A549 (cell line): ENCODE measurements around the gene TICAM1. TPM values are rescaled to one million over a fixed set of nuclear protein-coding genes. Genes with fewer than 3 reads are reported as not detected.

Experiments used
- ATAC-seq, 2 experiments: fragments of 200-7000 bp in 1 of 2; fragments of >200 bp in 1 of 2; cut with Nextera tagmentation in 1 of 2; cut with Tn5 transposase in 1 of 2; 3 replicates each; pipeline versions ENCODE4 v1.8.0 to v1.9.1; 2018 to 2020; ENCODE audit warnings: mild to moderate bottlenecking in 1 of 2, moderate library complexity in 1 of 2
- CTCF ChIA-PET: fragments of 300-600 bp; sonication (Branson Sonifier 250); formaldehyde crosslinking; extraction: SDS; loops from one replicate; lab custom pipeline; 2021; ENCODE audit warnings: antibody characterized with exemption, inconsistent platforms; lab: Yijun Ruan, JAX
- POLR2A ChIA-PET: fragments of 350-600 bp; formaldehyde crosslinking; extraction: SDS; loops from one replicate; lab custom pipeline; 2021; ENCODE audit warnings: antibody characterized with exemption, inconsistent platforms; lab: Yijun Ruan, JAX
- DNase-seq, 2 experiments: peaks; one replicate each; pipeline versions ENCODE4 v3.0.0 to v3.0.0-alpha.2; 2011 to 2016; ENCODE audit warnings: low read depth in 1 of 2, low spot score in 1 of 2
- FAIRE-seq: peaks from 2 replicates; lab custom pipeline; 2011; peaks lifted over from hg19 to GRCh38; lab: Jason Lieb, UNC
- H3K27ac ChIP-seq, 2 experiments: fragments of >200 bp; sonication (Bioruptor Twin); formaldehyde crosslinking; 3 replicates each; pipeline ENCODE4 v1.5.1; 2016 to 2017
- H3K4me1 ChIP-seq: fragments of >200 bp; sonication (Bioruptor Twin); formaldehyde crosslinking; 3 replicates; pipeline ENCODE4 v1.6.1; 2016
- H3K4me2 ChIP-seq: fragments of >200 bp; sonication (Bioruptor Twin); formaldehyde crosslinking; 3 replicates; pipeline ENCODE4 v1.6.1; 2016
- H3K4me3 ChIP-seq: fragments of >200 bp; sonication (Bioruptor Twin); formaldehyde crosslinking; 3 replicates; pipeline ENCODE4 v1.5.1; 2016
- H3K9me3 ChIP-seq: fragments of >200 bp; sonication (Bioruptor Twin); formaldehyde crosslinking; 3 replicates; pipeline ENCODE4 v1.6.1; 2016
- CBX2 ChIP-seq: fragments of 200-600 bp; sonication (generic); IDR thresholded peaks from 2 replicates; pipeline ENCODE4 v1.6.1; 2016; ENCODE audit warnings: low read depth, mild to moderate bottlenecking, borderline replicate concordance
- CHD4 ChIP-seq: fragments of 200-600 bp; sonication (generic); IDR thresholded peaks from 2 replicates; pipeline ENCODE4 v1.6.1; 2016; ENCODE audit warnings: antibody characterized with exemption, mild to moderate bottlenecking, borderline replicate concordance
- EHMT2 ChIP-seq: fragments of 200-600 bp; sonication (generic); IDR thresholded peaks from 2 replicates; pipeline ENCODE4 v1.6.1; 2016; ENCODE audit warnings: antibody characterized with exemption, low read depth, mild to moderate bottlenecking, moderate library complexity
- FOSB ChIP-seq: fragments of 250-450 bp; sonication (Bioruptor Pico); IDR thresholded peaks from 2 replicates; pipeline ENCODE4 v1.5.0; 2020; ENCODE audit warnings: mild to moderate bottlenecking, moderate library complexity
- FOXS1 ChIP-seq: fragments of 250-450 bp; sonication (Bioruptor Pico); IDR thresholded peaks from 2 replicates; pipeline ENCODE4 v1.5.0; 2020; ENCODE audit warnings: mild to moderate bottlenecking, moderate library complexity
- GATA3 ChIP-seq: IDR thresholded peaks from 2 replicates; pipeline ENCODE4 v1.6.1; 2012; ENCODE audit warnings: borderline replicate concordance
- HDAC2 ChIP-seq: fragments of 200-600 bp; sonication (generic); IDR thresholded peaks from 2 replicates; pipeline ENCODE4 v1.6.1; 2016
- HES2 ChIP-seq: fragments of >200 bp; sonication (Bioruptor Twin); formaldehyde crosslinking; IDR thresholded peaks from 2 replicates; pipeline ENCODE4 v1.6.1; 2016
- JUN ChIP-seq, 2 experiments: fragments of >200 bp; sonication (Bioruptor Twin); formaldehyde crosslinking; IDR thresholded peaks; 2 replicates in 1 of 2; 3 replicates in 1 of 2; pipeline ENCODE4 v1.6.1; 2016 to 2017
- JUNB ChIP-seq: fragments of >200 bp; sonication (Bioruptor Twin); formaldehyde crosslinking; IDR thresholded peaks from 2 replicates; pipeline ENCODE4 v1.6.1; 2016
- NPAS2 ChIP-seq: fragments of 250-450 bp; sonication (Bioruptor Pico); IDR thresholded peaks from 2 replicates; pipeline ENCODE4 v1.8.0; 2022; ENCODE audit warnings: mild to moderate bottlenecking, moderate library complexity, borderline replicate concordance
- RFX5 ChIP-seq: fragments of 450-650 bp; IDR thresholded peaks from 2 replicates; pipeline ENCODE4 v1.7.1; 2014; ENCODE audit warnings: antibody characterized with exemption, mild to moderate bottlenecking, moderate library complexity
- USF2 ChIP-seq: fragments of 450-650 bp; IDR thresholded peaks from 2 replicates; pipeline ENCODE4 v1.6.1; 2014; ENCODE audit warnings: antibody characterized with exemption
- ZFP36 ChIP-seq: fragments of 450-650 bp; IDR thresholded peaks from 2 replicates; pipeline ENCODE4 v1.6.1; 2014; ENCODE audit warnings: borderline replicate concordance; ENCODE audit not compliant: partially characterized antibody
- WGBS: methylation state at CpG from one replicate; pipeline ENCODE4 v1.1.6; 2017; ENCODE audit errors: missing lambda C conversion rate; 5-methylcytosine and 5-hydroxymethylcytosine counted together
- polyA plus RNA-seq, 4 experiments: library from polyadenylated mRNA; depleted of rRNA in 3 of 4; stranded (reverse); fragments of >200 nt; fragmentation: RNase III in 1 of 4; extraction: RNeasy Plus Mini Kit Qiagen cat#74134 plus additional on column Dnase treatment in 1 of 4; gene quantifications; 2 replicates in 3 of 4; 3 replicates in 1 of 4; pipeline ENCODE4 v1.2.3, GENCODE V29; 2011 to 2017
- TF ChIP-seq, protein P1 (sequence below): fragments of 150-350 bp; IDR thresholded peaks from 2 replicates; pipeline ENCODE4 v1.6.1; 2014; ENCODE audit warnings: low read depth, mild to moderate bottlenecking, low read length
- TF ChIP-seq, protein P2 (sequence below): fragments of 250-450 bp; sonication (Bioruptor Pico); IDR thresholded peaks from 2 replicates; pipeline ENCODE4 v1.5.0; 2020; ENCODE audit warnings: low read depth, mild to moderate bottlenecking, moderate library complexity

Gene TICAM1
- polyA plus RNA-seq, 2 of the 4 experiments (the other 2 are of a cell fraction), result 0.78 to 4.0 TPM

GRCh38 chr19:4877753-4878490 lies 46.4 kb upstream of the TICAM1 start:
- FAIRE-seq (no peak), ATAC-seq (no peak; a peak in 1 of 6 replicates)
- Histone ChIP-seq H3K9me3 (no peaks in the 10 kb centered on the region), H3K4me3 (no peak overlapping the region), H3K27ac (0 out of 6 replicates have a peak overlapping the region, but pooled peaks of 1 of the 2 experiments have one; percentile 13)
- POLR2A ChIA-PET, result no interaction called here
- TF ChIP-seq, protein P1, sequence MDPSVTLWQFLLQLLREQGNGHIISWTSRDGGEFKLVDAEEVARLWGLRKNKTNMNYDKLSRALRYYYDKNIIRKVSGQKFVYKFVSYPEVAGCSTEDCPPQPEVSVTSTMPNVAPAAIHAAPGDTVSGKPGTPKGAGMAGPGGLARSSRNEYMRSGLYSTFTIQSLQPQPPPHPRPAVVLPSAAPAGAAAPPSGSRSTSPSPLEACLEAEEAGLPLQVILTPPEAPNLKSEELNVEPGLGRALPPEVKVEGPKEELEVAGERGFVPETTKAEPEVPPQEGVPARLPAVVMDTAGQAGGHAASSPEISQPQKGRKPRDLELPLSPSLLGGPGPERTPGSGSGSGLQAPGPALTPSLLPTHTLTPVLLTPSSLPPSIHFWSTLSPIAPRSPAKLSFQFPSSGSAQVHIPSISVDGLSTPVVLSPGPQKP, result no peak
- TF ChIP-seq HES2, result no peak
- TF ChIP-seq, protein P2, sequence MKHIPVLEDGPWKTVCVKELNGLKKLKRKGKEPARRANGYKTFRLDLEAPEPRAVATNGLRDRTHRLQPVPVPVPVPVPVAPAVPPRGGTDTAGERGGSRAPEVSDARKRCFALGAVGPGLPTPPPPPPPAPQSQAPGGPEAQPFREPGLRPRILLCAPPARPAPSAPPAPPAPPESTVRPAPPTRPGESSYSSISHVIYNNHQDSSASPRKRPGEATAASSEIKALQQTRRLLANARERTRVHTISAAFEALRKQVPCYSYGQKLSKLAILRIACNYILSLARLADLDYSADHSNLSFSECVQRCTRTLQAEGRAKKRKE (CRISPR knock-in tag), result no peak
- TF ChIP-seq, all 56 proteins: peak for 0
- no peak overlapping the region for H3K4me2 ChIP-seq
- CTCF ChIA-PET, result interaction anchor here (0.8 to 1.8 kb wide), 2 partner anchors 14 to 34 kb away, joined by 3 to 8 read pairs; no protein-coding TSS in a partner anchor
- DNase-seq, result no peak
- 73% methylated on average over 11 of the region's 30 CpGs for WGBS
- no peaks in the 10 kb centered on the region for H3K4me1 ChIP-seq

DNA sequence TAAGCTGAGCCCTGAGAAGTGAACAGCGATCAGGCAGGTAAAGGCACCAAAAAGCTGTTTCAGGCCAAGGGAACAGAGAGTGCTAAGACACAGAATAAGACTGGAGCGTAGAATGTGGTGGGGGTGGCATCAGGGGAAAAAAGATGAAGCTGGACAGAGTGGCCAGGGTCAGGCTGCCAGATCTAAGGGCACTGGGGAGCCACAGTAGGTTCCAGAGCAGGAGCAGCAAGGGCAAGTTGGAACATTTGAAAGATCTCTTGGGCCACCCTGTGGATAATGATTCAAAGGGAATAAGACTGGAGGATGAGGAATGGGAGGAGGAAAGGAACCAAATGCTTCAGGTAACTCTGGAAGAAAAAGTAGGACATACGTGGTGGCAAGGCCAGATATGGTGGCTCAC lies 42.4 kb upstream of the TICAM1 start:
- H3K4me3 ChIP-seq, result no peak overlapping the region
- DNase-seq, result no peak
- no peak for FAIRE-seq
- ChIA-PET POLR2A (no interaction called here), CTCF (interaction anchor here (1.2 to 10.5 kb wide), 5 partner anchors 24 to 158 kb away, joined by 4 to 170 read pairs (median 40); partner anchors contain the start of genes ARRDC5 and UHRF1)
- no peak overlapping the region for H3K27ac ChIP-seq
- H3K4me2 ChIP-seq, result no peak overlapping the region
- H3K9me3 ChIP-seq, result no peaks in the 10 kb centered on the region
- WGBS, result 90% methylated on average over 3 of the region's 3 CpGs
- TF ChIP-seq CBX2 (no peak), FOXS1 (CRISPR knock-in tag) (no peak), RFX5 (no peak), NPAS2 (CRISPR knock-in tag) (no peak), JUN (IDR thresholded peaks at IDR 0.05) (no peak), JUNB (no peak), ZFP36 (peak; percentile 87), USF2 (no peak)
- TF ChIP-seq, protein P1, result no peak
- TF ChIP-seq, all 56 proteins: peak for 1
- no peak for ATAC-seq
- peaks cover 22% of the 10 kb centered on the region for H3K4me1 ChIP-seq

- CTCF ChIA-PET, result interaction anchor here (0.7 to 10.5 kb wide), 13 partner anchors 20 to 167 kb away, joined by 3 to 170 read pairs (median 4); partner anchors contain the start of genes ARRDC5 and UHRF1
- WGBS, result 71% methylated on average over 6 of the region's 6 CpGs
- ATAC-seq (no peak), DNase-seq (no peak), FAIRE-seq (no peak)
- H3K4me1 ChIP-seq, result peaks cover 31% of the 10 kb centered on the region
- peak overlapping the region; percentile 90 to 94; a peak in 4 of 6 replicates for H3K27ac ChIP-seq
- no peak for TF ChIP-seq FOSB (CRISPR knock-in tag)
- TF ChIP-seq ZFP36, result peak; percentile 30
- TF ChIP-seq GATA3, result no peak
- TF ChIP-seq CHD4, result no peak
- TF ChIP-seq HDAC2, result no peak
- TF ChIP-seq, protein P2 (CRISPR knock-in tag), result no peak
- no peak for TF ChIP-seq EHMT2
- POLR2A ChIA-PET, result no interaction called here
- no peak overlapping the region; the same call in 2 of the 3 replicates for H3K4me2 ChIP-seq
- H3K9me3 ChIP-seq, result no peaks in the 10 kb centered on the region
- no peak overlapping the region for H3K4me3 ChIP-seq
Measured at GRCh38 chr19:4871711-4872110, 40.2 kb upstream of the TICAM1 start.
